Stimulated activated CD8-positive, alpha-beta memory T cell treated with anti-CD3 and anti-CD28 coated beads, Interleukin-12 subunit alpha, Interleukin-12 subunit beta, amount 100 ng/mL, for 1 hour (primary cell): ENCODE results near the gene PPFIA2.
"Not testable (repeated sequence)": the region's sequence is repeated elsewhere in the genome, so short reads cannot be mapped to it uniquely, and the experiment has no call there.

Source experiments
- DNase-seq: peaks from one replicate; pipeline ENCODE4 v3.0.0-alpha.2; 2020; ENCODE audit warnings: low read depth

Gene PPFIA2

GRCh38 chr12:81261508-81262207 lies 497.5 kb downstream of the PPFIA2 start:
- DNase-seq, result no peak

DNA sequence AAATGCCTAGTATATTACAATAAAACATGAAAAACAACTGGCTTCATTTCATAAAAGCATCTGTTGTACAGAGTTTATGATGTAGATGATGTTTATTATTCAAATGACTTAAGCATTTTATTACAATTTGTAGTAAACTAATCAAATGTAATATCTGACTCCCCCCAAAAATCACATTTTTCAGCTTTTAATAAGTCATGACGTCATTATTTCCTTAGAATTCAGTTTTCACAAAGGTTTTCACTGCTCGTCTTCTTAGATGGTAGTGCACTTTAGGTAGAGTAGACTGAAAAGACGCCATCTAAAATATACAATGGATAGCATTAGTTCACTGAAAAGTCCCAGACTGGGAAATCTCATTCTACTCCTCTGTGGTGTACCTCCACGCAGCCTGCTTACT lies 499.8 kb downstream of the PPFIA2 start:
- no peak for DNase-seq

- no peak for DNase-seq
These were observed 501.1 kb downstream of the PPFIA2 start for GRCh38 chr12:81257947-81258551.

- DNase-seq, result no peak
These were observed 503.2 kb downstream of the PPFIA2 start for GRCh38 chr12:81255947-81256346.

DNA sequence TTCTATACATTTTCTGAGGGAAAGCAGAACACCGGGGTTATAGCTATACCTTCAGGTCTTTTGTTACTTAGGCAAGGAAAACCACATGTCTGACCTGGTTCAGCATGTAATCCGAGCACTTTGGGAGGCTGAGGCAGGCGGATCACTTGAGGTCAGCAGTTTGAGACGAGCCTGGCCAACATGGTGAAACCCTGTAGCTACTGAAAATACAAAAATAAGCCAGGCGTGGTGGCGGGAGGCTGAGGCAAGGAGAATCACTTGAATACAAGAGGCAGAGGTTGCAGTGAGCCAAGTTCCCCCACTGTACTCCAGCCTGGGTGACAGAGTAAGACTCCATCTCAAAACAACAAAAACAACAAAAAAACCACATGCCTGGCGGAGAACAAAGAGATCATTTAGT lies 503.7 kb downstream of the PPFIA2 start:
- DNase-seq, result no peak

GRCh38 chr12:81253360-81253759 lies 505.8 kb downstream of the PPFIA2 start:
- no peak for DNase-seq

- DNase-seq, result no peak
These were observed 506.9 kb downstream of the PPFIA2 start for GRCh38 chr12:81252228-81252627.

- no peak for DNase-seq
These were observed 509.2 kb downstream of the PPFIA2 start for GRCh38 chr12:81249976-81250375.

DNA sequence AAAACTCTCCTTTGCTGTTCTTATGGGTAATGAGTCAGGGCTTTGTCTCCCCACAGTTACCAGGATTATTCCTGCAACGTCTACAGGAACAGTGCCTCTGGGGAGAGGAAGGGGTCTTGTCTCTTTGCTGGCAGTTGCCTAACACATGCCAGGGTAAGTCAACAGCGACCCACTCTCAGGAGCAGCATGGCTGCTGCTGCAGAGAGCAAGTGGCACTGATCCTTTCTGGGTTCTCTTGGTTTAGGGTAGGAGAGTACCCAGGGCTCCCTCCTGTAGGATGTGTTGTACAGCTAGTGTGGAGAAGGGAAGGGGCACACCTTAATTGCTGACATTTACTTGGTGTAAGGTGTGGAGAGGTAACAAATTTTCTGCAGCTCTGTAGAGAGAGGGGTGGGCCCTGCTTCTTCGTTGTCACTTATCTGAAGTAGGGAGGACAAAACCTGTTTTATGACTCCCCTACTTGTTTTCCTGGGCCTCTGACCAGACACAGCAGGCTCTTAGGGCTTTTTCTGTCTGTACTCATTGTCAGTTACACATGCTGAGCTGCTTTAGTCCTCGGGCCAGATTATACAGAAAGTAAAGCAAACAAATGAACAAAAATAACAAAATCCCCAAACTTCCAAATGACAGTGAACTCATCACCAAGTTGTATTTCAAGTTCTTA lies 513.1 kb downstream of the PPFIA2 start:
- no peak for DNase-seq

DNA sequence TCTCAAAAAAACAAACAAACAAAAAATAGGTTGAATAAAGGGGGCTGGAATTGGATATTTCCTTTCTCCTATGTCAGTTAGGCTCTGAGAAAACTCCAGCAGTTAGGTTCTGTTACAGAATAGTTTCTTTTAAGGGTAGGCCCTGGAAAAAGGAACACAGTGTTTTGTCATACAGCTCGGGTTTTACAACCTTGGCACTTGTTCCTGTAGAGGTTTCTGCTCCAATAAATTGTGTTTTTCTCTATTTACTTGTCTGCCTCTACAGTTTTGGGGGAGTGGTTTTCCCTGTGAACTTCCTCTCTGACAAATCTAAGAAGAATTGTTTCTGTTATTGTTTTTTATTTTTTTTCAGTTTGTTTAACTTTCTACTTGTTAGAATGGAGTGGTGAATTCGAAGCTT lies 513.7 kb downstream of the PPFIA2 start:
- DNase-seq, result no peak

DNA sequence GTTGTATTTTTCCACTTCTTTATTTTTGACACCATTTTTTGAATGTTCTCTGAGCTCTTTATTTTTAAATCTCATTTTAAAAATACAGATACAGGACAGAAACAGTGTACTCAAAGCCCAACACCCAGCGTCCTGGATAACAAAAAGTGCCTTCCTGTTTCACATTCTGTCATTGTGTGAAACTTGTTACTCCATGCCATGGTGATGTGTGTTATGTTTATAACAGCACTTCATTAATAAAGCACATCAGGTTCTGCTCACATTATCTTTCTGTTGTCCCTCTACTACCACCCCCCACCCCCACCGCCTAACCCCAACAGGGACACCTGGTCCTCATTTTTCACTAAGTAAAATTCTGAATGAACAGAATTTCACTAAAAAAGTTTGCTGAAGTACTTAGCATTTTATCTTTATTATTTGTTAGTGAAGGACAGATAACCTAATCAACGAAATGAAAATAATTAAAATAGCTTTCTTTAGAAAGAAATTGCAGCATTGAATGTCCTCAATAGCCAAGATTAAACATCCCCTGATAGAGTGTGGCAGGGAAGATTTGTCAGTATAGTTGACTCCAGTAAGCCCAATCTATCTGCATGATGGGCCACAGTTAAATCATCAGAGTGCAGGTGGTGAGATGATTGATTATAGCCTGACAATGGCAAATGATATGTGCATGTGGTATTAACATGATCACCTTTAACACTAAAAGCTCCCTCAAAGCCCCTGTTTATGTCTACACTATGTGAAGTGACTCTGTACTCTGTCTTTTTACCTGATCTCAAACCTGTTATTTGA lies 527.4 kb downstream of the PPFIA2 start:
- DNase-seq, result no peak

GRCh38 chr12:81229759-81230158 lies 529.4 kb downstream of the PPFIA2 start:
- DNase-seq, result no peak

- DNase-seq, result no peak
These were observed 534.5 kb downstream of the PPFIA2 start for GRCh38 chr12:81224626-81225025.

DNA sequence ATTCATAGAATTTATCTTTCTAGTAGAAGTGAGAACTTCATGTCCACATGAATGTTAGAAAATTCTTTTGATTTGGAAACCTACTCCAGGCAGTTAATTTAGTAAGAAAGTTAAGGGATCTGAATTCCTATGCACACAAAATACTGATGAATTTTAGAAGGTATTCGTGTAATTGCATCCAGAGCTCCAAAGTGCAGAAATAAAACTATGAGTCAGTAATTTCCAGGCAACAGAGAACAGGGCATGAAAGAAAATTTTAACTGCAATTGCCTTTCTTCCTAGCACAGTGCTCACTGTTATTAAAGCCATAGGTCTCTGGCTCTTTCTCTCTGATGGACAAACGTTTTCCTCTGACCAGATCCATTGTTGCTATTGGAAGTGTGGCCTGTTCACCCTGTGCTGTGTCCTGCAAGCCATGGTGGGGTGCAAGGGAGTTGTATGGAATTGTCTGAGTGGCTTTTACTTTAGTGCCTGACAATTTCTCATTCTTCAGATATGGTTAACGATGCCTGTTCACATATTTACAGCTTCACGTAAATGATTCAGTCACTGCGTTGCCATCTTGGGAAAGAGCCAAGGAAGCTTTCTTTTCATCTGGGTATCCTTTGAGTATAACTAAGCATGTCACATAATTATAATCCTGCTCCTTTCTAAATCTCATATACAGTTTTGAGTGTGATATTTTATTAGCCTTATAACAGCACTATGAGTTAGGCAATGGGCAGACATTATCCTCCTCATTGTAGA lies 536.1 kb downstream of the PPFIA2 start:
- DNase-seq, result no peak

- no peak for DNase-seq
These were observed 537.5 kb downstream of the PPFIA2 start for GRCh38 chr12:81221681-81222080.

DNA sequence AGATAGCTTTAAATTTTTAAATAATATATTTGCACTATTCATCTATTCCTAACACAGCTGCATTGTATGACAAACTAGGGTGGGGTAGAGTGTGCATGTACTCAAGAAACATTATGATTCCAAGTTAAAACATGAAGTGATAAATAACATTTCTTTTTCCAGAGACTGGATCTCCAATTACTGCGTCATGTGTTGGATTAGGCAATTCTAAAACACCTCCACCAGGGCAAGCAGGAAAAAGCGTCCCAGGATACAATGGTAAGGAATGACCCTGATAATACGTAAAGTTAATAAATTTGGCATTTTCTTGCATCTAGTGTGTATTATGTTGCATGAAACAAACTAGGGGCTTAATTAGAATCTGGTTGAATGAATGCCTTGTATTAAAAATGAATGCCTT lies 542.4 kb downstream of the PPFIA2 start:
- DNase-seq, result no peak

- DNase-seq, result no peak
These were observed 546.0 kb downstream of the PPFIA2 start for GRCh38 chr12:81212996-81213696.

DNA sequence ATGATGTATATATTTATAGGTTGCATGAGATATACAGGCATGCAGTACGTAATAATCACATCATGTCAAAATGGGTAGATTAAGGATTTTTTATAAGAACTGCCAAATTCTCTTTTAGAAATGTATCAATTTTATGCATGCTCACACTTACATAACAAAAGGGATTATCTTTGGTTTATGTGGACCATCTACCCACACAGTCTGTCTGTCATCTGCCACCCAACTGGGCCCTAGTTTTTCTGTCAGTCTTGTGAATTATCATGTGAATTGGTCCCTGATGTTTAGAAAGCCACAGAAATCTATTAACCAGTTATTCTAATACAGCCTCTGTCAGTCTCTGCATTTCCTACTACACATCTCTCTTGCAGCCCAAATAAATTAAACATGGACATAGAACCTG lies 547.8 kb downstream of the PPFIA2 start:
- DNase-seq, result no peak

GRCh38 chr12:81209772-81210225 lies 549.4 kb downstream of the PPFIA2 start:
- DNase-seq, result not testable (repeated sequence)

DNA sequence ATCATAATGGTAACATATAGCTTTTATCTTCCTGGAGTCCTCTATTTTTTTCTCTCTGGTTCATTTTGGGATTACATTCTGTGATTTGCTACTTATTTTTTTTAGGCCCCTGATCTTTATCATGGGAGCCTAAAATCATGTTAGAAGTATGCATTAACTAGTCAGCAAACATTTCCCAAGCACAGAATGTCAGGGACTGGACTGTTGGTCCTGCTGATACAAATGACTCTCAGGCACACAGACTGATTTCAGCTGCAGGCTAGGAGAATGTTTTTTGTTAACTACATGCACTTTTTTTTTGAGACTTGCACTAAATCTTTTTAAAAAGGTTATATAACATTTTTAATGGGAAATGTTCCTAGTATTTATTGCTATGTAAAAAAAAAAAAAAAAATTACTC lies 550.1 kb downstream of the PPFIA2 start:
- DNase-seq, result no peak
